A549 (cell line): ENCODE data around the gene LRRC75B.

Experiments used
- CTCF ChIP-seq: fragments of >200 bp; sonication (Bioruptor Twin); formaldehyde crosslinking; IDR thresholded peaks from 3 replicates; pipeline ENCODE4 v1.5.1; 2016
- EP300 ChIP-seq, 2 experiments: fragments of >200 bp; sonication (Bioruptor Twin); formaldehyde crosslinking; IDR thresholded peaks; 2 replicates in 1 of 2; 3 replicates in 1 of 2; pipeline ENCODE4 v1.6.1; 2016 to 2017
- KDM1A ChIP-seq: fragments of 200-600 bp; sonication (generic); IDR thresholded peaks from 2 replicates; pipeline ENCODE4 v1.6.1; 2016; ENCODE audit warnings: low read depth, mild to moderate bottlenecking
- MAZ ChIP-seq: fragments of 150-350 bp; IDR thresholded peaks from 2 replicates; pipeline ENCODE4 v1.6.1; 2014; ENCODE audit warnings: antibody characterized with exemption, low read depth, low read length, borderline replicate concordance
- NPAS2 ChIP-seq: fragments of 250-450 bp; sonication (Bioruptor Pico); IDR thresholded peaks from 2 replicates; pipeline ENCODE4 v1.8.0; 2022; ENCODE audit warnings: mild to moderate bottlenecking, moderate library complexity, borderline replicate concordance
- SMC3 ChIP-seq: fragments of >200 bp; sonication (Bioruptor Twin); formaldehyde crosslinking; IDR thresholded peaks from 3 replicates; pipeline ENCODE4 v1.6.1; 2018; ENCODE audit warnings: inconsistent platforms
- SREBF2 ChIP-seq: fragments of 450-650 bp; IDR thresholded peaks from 2 replicates; pipeline ENCODE4 v1.6.1; 2014; ENCODE audit warnings: mild to moderate bottlenecking, moderate library complexity
- TF ChIP-seq, protein P1 (sequence below): IDR thresholded peaks from 2 replicates; pipeline ENCODE4 v1.6.1; 2012
- TF ChIP-seq, protein P2 (sequence below): IDR thresholded peaks from 2 replicates; pipeline ENCODE4 v1.6.1; 2012; ENCODE audit warnings: low read depth, borderline replicate concordance

GRCh38 chr22:24593836-24594568 is 1.1 kb upstream of the LRRC75B start:
- TF ChIP-seq CTCF (no peak), NPAS2 (CRISPR knock-in tag) (no peak), MAZ (no peak), SREBF2 (no peak), KDM1A (no peak), SMC3 (no peak), EP300 (IDR thresholded peaks at IDR 0.05) (no peak)
- TF ChIP-seq, protein P1, sequence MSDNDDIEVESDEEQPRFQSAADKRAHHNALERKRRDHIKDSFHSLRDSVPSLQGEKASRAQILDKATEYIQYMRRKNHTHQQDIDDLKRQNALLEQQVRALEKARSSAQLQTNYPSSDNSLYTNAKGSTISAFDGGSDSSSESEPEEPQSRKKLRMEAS = no peak
- TF ChIP-seq, protein P2, sequence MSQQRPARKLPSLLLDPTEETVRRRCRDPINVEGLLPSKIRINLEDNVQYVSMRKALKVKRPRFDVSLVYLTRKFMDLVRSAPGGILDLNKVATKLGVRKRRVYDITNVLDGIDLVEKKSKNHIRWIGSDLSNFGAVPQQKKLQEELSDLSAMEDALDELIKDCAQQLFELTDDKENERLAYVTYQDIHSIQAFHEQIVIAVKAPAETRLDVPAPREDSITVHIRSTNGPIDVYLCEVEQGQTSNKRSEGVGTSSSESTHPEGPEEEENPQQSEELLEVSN = no peak
